HG03521 (cell line): ENCODE results near the gene TRIM8.

ENCODE experiments used
- ATAC-seq: cut with Tn5 transposase; IDR thresholded peaks from one replicate; pipeline ENCODE4 v1.9.1; 2021; ENCODE audit warnings: mild to moderate bottlenecking, moderate library complexity; ENCODE audit not compliant: unreplicated experiment

The TRIM8 gene

GRCh38 chr10:102668326-102669107, 24.2 kb downstream of the TRIM8 start:
- ATAC-seq = no peak

GRCh38 chr10:102669206-102670064, 25.2 kb downstream of the TRIM8 start:
- ATAC-seq = no peak

- ATAC-seq = no peak
Measured at GRCh38 chr10:102670065-102670670, 25.9 kb downstream of the TRIM8 start.

GRCh38 chr10:102670871-102671434, 26.7 kb downstream of the TRIM8 start:
- ATAC-seq = no peak

- no peak for ATAC-seq
Measured at GRCh38 chr10:102673236-102673818, 29.0 kb downstream of the TRIM8 start.

GRCh38 chr10:102673819-102674511, 29.7 kb downstream of the TRIM8 start:
- ATAC-seq = no peak

GRCh38 chr10:102674566-102674965, 30.3 kb downstream of the TRIM8 start:
- ATAC-seq = no peak

GRCh38 chr10:102675011-102675665, 30.9 kb downstream of the TRIM8 start:
- ATAC-seq = no peak

- no peak for ATAC-seq
Measured at GRCh38 chr10:102675666-102676533, 31.6 kb downstream of the TRIM8 start.

- ATAC-seq = no peak
Measured at GRCh38 chr10:102676534-102677315, 32.4 kb downstream of the TRIM8 start.

GRCh38 chr10:102677331-102678067, 33.2 kb downstream of the TRIM8 start:
- no peak for ATAC-seq

GRCh38 chr10:102678068-102678400, 33.8 kb downstream of the TRIM8 start:
- no peak for ATAC-seq

GRCh38 chr10:102678842-102679289, 34.6 kb downstream of the TRIM8 start:
- no peak for ATAC-seq

- no peak for ATAC-seq
Measured at GRCh38 chr10:102679596-102679995, 35.3 kb downstream of the TRIM8 start.

GRCh38 chr10:102681696-102682095, 37.4 kb downstream of the TRIM8 start:
- ATAC-seq = no peak

GRCh38 chr10:102682416-102682815, 38.1 kb downstream of the TRIM8 start:
- no peak for ATAC-seq

- no peak for ATAC-seq
Measured at GRCh38 chr10:102682981-102683380, 38.7 kb downstream of the TRIM8 start.
